AG10803 (cell line): ENCODE measurements around the gene MRPS24.

Source experiments
- DNase-seq: peaks from one replicate; pipeline ENCODE4 v3.0.0; 2010; ENCODE audit warnings: low read depth
- H3K4me3 ChIP-seq: 2 replicates; pipeline ENCODE4 v1.5.1; 2011; ENCODE audit warnings: mild to moderate bottlenecking, low read length, control low read depth
- TF ChIP-seq, protein P1 (sequence below): conservative IDR thresholded peaks from 2 replicates; pipeline ENCODE4 v1.5.1; 2011; ENCODE audit warnings: mild to moderate bottlenecking, low read length, control low read depth, inconsistent platforms

MRPS24 gene

DNA sequence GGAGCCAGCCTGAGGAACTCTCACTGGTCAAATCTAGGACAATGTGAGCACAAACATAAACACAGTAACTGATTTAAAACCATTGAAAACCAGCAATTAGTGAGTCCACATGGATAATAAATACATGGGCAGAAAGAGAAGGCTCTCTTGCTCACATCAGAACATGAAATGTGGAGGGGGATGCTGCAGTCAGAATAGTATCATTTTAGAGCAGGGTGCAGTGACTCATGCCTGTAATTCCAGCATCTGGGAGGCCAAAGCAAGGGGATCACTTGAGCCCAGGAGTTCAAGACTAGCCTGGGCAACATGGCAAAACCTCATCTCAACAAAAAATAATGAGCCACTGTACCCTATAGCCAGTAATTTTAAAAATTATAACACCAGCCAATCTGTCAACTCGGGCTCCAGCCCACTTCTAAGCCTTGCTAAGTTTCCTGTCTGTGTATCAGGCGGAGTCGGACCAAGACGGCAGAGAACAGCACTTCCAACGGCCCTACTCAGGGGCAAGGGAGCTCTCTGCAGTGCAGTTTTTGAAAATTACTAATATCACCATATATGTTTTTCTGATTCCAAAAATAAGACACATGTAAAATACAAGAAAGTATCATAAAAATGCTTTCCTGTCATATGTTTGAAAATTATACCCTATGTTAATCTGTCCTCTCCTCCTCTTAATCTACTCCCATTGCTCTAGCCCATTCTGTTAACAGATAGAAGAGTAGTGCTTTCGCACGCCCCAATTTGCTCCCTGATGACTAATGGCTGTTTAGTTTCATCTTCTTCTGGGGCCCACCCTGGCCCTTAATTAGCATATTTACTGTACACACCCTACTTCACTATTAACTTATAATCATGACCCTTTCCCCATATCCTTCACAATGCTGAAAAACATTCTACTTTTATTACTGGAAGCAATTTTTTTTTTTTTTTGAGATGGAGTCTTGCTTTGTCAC, 20.0 kb upstream of the MRPS24 start:
- TF ChIP-seq, protein P1, sequence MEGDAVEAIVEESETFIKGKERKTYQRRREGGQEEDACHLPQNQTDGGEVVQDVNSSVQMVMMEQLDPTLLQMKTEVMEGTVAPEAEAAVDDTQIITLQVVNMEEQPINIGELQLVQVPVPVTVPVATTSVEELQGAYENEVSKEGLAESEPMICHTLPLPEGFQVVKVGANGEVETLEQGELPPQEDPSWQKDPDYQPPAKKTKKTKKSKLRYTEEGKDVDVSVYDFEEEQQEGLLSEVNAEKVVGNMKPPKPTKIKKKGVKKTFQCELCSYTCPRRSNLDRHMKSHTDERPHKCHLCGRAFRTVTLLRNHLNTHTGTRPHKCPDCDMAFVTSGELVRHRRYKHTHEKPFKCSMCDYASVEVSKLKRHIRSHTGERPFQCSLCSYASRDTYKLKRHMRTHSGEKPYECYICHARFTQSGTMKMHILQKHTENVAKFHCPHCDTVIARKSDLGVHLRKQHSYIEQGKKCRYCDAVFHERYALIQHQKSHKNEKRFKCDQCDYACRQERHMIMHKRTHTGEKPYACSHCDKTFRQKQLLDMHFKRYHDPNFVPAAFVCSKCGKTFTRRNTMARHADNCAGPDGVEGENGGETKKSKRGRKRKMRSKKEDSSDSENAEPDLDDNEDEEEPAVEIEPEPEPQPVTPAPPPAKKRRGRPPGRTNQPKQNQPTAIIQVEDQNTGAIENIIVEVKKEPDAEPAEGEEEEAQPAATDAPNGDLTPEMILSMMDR, result no peak
- no peak for DNase-seq
- no peak overlapping the region for H3K4me3 ChIP-seq

DNA sequence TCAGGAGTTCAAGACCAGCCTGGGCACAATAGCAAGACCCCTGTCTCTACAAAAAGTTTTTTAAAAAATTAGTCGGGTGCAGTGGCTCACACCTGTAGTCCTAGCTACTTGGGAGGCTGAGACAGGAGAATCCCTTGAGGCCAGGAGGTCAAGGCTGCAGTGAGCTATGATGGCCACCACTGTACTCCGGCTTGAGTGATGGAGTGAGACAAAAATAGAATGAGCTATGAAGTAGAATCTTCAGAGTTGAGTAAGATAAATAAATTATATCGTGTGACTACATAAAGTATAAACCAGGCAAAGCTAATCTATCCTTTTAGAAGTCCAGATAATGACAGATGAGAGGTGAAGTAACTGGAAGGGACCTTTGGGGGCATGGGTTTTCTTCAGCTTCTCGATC, 15.3 kb upstream of the MRPS24 start:
- TF ChIP-seq, protein P1, result no peak
- no peak overlapping the region for H3K4me3 ChIP-seq
- DNase-seq, result no peak

DNA sequence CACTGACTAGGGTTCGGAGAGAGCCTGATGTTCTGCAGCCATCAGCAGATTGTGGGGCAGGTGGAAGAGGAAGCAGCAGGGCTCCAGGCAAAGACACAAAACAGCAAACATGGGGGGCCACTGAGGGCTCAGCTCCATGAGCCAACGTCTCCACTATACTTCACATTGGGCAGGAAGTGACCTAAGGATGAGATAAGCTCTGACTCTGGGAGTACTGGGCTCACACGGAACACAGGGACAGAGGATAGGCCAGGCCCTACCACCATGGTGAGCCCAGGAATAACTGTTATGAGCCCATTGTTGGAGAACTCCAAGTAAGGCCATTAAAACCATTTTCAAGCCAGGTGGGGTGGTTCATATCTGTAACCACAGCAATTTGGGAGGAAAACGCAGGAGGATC, 14.9 kb upstream of the MRPS24 start:
- no peak for DNase-seq
- TF ChIP-seq, protein P1, result no peak
- no peak overlapping the region for H3K4me3 ChIP-seq

DNA sequence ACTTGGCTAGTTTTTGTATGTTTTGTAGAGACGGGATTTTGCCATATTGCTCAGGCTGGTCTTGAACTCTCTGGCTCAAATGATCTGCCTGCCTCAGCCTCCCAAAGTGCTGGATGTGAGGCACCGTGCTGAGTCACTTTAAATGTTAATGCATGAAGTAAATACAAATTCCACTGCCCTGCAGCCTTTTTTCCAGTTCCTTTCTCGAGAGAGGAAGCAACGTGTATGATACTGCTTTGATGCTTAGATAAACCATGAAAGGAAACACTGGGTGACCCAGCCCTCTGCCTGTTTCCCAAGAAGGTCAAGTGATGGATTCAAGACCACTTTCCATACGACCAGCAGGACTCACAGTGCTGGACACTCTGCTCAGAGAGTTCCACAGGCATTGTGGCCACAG, 11.3 kb upstream of the MRPS24 start:
- TF ChIP-seq, protein P1, result no peak
- no peak overlapping the region for H3K4me3 ChIP-seq
- no peak for DNase-seq

DNA sequence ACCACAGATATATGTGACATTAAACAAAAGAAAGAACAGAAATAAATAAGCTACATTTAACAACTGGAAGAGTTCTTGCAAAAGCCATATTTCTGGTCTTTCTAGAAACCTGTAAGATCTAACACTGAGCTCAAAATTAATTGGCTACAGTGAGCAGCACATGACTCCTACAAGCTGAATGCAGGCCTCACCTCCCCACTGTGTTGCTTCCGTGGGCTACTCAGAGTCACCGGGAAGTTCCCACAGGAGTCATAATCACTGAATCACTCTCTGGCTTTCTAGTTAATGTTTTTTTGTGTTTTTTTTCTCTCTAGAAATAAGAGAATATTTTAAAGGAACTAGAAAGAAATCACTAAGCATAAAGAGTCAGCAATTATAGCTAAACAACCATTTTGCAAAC, 10.2 kb upstream of the MRPS24 start:
- no peak overlapping the region for H3K4me3 ChIP-seq
- TF ChIP-seq, protein P1, result no peak
- DNase-seq, result peak; percentile 75

DNA sequence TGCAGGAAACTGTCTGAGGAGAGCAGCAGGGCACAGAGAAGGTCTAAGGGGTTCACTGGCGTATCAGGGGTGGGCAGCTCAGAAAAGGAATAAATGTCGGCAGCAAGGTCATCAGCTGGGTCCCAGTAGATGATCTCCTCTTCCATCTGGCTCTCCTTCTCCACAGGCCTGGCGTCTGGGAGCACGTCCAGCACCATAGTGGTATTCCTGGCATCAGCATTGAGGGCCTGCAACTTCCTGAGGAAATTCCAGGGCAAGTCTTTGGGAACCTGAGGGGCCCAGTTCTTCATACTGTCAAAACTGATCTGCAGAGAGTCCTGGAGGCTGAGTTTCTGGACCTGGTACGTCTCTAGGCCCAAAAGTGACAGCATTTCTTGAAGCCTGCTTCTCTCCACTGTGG, 9.6 kb upstream of the MRPS24 start:
- no peak overlapping the region for H3K4me3 ChIP-seq
- peak; percentile 75 for DNase-seq
- TF ChIP-seq, protein P1, result no peak
